GM11168 (cell line): ENCODE results near the gene TAF15.

Experiments
- in situ Hi-C: fragments of 300-500 bp; cut with MboI; formaldehyde crosslinking; loops from one replicate; pipeline ENCODE4 v1.12.0; 2022; ENCODE audit warnings: low sequenced_read_pairs; ENCODE audit not compliant: unreplicated experiment

TAF15 gene

DNA sequence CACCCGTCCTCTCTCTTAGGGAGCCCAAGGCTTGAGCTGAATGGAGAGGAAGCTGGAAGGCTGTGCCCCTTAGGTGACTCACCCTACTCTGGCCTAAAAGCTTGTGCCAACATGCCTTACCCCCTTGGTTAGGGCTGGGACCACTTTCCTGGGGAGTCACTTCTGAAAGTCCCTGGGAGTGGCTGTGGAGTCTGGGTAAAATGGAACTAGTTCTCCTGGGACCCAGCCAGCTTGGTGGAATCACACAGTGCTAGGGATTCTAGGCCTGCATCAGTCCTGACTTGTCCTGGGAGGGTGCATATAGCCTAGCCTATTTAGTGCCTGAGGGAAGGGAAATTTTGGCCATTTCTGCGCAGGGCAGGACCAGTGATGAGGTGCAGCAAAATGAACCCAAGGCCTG is 24.4 kb upstream of the TAF15 start:
- in situ Hi-C loops: no loop called here

DNA sequence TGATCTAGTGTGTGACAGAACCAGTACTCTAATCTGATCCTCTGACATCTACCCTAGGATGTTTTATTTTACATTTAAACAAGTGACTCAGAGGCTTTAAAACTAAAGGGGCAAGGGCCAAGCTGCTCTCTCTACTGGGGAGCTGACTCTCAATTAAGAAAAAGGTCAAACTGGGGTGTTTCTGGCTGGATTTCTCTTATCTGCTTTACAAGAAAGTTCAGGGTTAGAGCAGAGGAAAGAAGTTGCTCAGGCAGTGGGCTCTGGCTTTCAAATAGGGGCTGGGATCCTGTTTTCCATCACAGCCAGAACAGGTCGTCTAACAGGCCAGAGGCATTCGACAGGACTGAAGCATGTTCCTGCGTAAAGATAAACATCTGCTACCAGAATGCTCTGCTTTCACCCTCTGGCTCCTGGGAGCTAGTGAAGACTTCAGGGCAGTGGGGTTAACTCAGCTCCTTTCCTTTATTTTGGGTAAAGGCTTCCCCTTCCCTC is 22.3 kb upstream of the TAF15 start:
- in situ Hi-C loops: no loop called here

DNA sequence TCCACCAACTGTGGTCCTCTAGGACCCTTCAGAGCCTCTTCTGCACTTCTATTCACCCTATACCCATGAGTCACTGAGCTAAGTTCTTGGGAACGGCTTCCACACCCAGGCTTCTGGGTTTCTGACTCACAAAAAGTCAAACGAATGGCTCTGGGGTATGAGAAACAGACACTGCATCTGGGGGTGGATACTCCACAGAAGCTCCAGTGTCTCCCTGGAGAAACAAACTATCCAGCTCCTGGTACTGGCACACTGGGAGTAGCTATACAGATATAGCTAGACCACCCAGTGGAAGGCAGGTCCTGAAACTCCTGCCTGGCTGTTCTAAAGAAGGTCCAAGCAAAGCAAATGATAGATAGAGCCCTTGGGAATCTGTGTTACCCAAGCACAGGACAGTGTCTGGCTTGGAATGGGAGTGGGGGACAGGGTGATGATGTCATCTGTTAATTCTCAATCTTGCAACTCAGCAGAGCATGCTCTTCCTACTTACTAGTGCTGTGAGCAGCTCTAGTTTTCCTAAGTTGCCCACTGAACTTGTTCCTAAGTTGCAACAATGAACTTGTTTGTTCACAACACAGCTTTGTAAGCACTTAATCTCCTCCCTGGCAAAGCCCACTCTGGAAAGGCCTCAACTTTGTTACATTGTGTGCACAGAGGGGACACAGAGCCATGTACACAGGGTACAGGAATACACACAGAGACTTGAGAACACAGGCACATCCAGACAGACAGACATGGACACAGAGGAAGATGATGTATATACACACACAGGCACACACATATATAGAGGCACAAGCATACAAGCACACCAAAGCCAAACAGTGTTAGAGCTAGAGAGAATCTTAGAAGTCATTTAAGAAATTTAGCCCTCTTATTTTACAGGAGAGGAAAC is 20.6 kb upstream of the TAF15 start:
- in situ Hi-C loops: no loop called here

DNA sequence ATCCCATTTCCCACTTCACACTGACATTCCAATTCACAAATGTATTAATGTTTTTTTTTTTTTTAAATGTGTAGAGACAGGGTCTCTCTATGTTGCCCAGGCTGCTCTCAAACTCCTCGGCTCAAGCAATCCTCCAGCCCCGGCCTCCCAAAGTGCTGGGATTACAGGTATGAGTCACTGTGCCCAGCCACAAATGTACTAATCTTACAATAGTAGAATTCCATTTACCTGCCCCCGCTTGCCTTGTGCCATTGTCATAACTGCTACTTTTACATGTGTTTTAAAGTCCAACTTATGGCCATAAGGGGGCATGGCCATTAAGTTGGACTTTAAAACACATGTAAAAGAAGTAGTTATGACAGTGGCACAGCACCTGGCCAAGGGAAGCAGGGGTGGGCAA is 18.4 kb upstream of the TAF15 start:
- in situ Hi-C loops: no loop called here

DNA sequence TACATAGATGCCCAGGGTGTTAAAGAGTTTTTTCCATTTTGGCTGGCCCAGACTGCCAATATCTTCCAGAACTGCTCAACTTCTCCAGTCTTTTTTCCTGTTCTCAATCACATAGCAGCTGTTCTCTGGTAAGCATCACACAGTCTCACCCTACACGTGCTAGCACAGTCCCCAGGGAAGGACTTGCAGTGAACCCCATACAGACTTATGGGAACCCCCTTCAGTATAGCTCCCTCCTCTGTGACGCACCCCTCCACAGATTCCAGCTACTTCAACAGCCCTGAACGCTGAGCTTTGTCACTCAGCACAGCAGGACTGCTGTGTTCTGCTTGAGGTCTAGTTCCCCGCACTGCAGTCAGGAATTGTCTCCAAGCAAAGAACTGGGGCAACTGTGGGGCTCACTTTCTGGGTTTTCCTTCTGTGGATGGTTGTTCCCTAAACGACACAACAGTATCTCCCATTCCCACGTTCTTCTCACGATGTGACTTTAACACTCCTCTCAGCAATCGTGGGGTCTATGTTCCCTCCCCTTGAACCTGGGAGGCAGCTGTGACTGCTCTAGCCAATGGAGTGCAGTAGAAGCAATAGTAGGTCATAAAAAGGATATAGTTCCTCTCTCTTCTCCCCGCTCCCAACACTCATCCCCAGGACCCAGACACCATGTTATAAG is 17.5 kb upstream of the TAF15 start:
- in situ Hi-C loops: no loop called here

DNA sequence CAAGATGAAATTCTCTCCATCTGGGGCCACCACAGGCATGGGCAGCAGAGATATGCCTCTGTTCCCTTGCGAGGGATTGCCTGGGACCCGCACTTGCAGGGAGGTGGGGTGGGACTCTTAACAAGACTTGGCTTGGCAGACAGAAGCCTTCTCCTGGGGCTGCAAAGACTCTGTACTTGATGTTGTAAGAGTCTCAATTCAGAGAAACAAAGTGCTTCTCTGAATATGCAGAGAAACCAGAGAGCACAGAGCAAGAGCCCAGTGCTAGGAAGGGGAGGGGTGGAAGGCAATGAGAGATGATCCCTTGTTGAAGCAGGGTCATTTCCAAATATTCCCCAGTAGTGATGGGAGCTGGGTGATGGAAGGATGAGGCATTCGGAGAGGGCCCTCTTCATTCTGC is 16.0 kb upstream of the TAF15 start:
- in situ Hi-C loops: no loop called here

DNA sequence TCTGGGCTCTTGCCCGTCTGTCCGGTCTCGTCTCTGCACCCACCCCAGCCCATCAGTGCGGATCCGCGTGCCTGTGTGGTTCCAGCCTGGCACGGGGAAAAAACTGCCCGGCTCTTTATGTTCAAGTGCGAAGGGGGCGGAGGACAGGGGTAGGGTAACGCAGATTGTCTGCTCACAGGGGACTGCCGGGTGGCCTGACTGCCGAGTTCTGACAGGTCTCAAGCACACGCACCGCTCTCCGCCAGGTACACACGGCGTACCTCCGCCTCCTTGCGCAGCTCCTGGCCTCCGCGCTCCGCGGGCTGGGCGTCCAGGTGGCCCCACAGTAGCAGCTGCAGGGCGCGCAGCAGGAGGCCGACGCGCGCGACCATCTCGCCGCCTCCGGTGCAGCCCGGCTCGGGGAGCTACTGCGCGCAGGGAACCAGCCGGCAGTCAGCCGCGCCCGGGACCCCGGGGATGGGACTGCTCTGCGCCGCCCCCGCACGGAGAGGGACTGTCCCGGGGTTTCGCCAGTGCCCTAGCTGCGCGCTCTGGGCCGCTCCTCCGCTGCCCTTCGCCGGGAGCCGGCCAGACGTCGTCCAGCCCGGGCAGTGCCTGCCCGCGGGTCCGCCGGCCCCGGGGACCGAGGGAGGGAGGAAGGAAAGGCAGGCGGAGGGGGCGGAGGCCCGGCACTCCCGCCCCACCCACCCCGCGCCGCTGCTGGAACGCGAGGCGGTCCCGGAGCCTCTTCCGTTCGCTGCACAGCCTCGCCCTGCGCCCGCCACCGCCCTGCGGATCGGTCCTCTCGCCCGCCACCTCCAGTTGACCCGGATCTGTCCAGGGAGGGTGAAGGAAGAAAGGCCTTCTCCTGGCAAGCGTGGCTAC is 14.0 kb upstream of the TAF15 start, which contains the start of gene MMP28:
Gene MMP28 (minus strand): TSS at position 635 of the 864 bp plus-strand sequence. CDS start 264 bp downstream, at position 371.
- in situ Hi-C loops: no loop called here

DNA sequence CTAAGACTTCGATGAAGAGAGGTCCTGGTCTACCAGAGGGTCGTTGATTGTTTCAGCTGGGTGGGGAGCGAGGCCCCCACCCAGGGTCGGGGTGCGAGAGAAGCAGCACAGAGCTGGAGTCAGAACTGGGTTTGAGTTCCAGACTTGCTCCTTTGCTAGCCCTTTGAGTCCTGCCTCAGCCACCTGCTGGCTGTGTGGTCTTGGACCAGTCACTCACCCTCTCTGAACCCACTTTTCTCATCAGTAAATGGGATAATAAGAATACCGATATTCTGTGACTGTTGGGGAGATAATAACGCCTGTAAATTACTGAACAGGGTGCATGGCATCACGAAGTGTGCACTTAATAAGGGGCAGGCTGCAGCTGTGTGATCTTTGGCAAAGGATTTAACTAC is 13.4 kb upstream of the TAF15 start:
- in situ Hi-C loops: no loop called here

DNA sequence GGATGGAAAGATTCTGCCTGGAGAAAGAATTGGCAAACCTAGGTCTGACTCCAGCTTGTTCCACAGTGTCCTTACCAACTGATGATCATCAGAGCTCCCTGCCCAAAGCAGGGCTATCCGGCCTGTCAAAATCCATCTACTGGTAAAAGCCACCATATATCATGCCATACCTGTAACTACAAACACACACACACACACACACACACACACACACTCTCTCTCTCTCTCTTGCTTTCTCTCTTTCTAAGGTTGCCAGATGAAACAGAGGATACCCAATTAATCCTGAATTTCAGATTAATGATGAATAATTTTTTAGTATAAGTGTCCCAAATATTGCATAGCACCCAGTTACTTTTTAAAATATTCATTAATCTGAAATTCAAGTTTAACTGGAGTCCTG is 12.3 kb upstream of the TAF15 start:
- in situ Hi-C loops: no loop called here

DNA sequence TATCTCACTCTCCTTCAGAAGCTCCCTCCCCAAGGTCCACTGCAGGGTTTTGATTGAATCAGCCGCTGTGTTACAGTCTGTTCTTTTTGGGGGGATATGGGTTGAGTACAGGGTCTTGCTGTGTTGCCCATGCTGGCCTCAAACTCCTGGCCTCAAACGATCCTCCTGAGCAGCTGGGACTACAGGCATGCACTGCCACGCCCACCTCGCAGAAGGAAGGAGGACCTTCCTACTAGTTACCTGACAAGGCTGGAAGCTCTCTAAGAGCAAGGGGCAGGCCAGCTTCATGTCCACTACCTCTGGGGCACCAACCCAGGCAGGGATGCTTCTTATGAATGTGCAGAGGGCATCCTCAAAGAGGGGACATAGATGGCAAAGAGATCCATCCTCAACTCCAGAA is 11.9 kb upstream of the TAF15 start:
- in situ Hi-C loops: no loop called here

DNA sequence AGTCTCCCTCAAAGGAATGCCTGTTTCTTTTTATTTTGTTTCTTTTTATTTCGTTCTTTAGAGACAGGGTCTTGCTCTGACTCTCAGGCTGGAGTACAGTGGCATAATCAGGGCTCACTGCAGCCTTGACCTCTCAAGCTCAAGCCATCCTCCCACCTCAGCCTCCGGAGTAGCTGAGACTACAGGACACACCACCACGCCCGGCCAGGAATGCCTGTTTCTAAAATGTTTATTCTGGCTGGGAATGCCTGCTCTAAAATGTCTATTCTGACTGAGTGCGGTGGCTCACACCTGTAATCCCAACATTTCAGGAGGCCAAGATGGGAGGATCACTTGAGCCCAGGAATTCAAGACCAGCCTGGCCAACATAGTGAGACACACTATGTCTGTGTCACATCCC is 11.4 kb upstream of the TAF15 start:
- in situ Hi-C loops: no loop called here

DNA sequence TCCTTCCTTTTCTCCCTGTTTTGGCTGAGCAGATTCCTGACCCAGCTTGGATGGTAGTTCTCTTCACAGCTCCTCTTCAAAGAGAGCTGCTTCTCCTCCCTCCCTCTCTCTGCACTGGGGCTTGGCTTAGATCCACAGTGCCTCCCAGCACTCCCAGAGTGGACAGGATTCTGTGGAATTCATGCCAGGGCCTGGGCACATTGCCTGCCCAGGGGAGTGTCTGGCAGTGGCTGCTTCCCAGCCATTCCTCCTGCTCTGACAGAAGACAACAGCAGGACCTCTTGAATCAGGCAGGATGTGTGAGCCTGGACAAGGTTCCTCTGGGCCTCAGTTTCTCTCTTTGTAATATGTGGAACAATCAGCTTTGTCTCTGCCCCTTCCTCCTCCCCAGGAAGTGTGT is 9.3 kb upstream of the TAF15 start:
- in situ Hi-C loops: loop anchor here (5.0 kb wide), 1 partner anchor 33 kb away; no protein-coding TSS in a partner anchor

DNA sequence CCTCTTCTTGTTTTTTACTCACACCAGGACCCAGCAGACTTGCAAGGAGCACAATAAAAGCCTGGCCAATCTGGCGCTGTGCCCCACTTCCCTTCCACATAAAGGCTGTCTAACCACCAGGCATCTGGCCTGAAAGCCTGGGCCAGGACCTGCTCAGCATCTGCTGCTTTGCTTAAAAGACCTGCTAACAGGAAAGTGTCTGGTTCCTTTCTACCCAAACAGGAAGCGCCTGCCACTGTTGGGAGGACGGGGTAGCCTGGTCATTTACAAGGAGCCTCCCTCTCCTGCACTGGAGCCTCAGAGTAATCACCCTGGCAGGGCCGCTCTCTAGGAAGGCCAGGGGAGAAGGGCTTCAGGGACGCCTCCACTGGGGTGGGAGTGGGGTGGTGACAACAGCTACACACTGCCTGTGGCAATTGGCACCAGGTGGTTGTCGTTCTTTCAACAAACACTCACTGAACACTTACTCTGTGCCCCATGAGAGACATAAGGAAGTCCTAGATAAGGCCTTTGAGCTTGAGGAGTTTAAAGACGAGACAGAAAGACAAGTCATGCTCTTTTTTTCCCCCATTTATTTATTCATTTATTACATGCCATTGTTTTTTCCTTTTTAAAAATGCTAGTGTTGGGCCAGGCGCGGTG is 7.6 kb upstream of the TAF15 start:
- in situ Hi-C loops: loop anchor here (5.0 kb wide), 1 partner anchor 34 kb away; no protein-coding TSS in a partner anchor

DNA sequence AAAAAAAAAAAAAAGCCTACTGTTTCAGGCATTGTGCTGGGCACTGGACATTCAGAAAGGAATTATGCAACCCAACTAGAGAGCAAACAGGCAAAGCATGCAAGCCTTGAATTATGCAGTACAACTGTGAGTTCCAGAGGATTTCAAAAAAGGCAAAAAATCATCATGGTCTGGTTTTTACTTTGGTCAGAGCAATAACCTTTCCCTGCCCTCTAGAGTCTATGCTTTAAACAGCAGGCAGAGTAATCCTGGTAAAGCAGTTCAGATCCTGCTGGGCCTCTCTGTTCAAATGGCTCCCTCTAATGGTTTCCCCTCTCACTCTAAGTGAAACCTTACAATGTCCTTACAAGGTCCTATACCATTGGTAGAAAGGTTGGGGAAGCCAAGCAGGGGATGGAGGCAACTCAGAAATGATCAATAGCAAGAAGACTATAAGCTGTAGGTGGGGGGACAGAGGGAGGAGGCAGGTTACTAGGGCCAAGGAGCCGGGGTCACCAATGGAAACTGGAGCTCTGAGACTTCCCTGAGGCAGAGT is 4.6 kb upstream of the TAF15 start:
- in situ Hi-C loops: loop anchor here (5.0 kb wide), 1 partner anchor 37 kb away; no protein-coding TSS in a partner anchor

DNA sequence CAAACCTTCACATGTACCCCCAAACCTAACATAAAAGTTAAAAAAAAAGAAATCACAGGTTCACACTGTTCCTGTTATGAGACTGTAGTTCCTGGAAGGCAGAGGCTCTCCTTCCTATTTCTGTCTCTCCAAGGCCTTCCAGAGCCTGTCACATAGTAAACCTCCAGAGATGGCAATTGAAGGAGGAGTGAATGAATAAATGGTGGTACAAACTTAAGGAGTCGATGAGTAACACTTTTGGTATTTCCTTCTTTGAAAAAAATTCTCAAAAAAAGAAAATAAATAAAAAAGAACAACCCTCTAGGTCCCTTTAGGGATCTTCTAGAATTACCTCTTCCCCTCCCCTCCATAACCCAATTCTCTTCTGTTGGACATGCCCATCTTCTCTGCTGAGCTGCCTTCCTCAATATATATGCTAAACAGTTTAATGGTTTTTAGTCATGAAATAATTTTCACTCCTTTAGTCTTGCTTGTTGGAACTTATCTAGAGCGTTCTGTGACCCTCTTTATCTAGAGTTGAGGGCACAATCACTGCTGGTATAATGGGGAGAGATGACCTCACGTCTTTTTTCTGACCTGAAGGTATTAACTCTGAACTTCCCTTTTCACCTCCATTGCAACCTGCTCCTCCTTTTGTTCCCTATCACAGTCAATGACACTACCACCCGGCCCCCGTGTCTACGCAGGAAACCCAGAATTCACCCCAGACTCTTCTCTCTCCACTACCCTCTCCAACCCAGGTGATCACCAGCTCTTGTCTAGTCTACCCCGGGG is 1.7 kb upstream of the TAF15 start:
- in situ Hi-C loops: no loop called here

DNA sequence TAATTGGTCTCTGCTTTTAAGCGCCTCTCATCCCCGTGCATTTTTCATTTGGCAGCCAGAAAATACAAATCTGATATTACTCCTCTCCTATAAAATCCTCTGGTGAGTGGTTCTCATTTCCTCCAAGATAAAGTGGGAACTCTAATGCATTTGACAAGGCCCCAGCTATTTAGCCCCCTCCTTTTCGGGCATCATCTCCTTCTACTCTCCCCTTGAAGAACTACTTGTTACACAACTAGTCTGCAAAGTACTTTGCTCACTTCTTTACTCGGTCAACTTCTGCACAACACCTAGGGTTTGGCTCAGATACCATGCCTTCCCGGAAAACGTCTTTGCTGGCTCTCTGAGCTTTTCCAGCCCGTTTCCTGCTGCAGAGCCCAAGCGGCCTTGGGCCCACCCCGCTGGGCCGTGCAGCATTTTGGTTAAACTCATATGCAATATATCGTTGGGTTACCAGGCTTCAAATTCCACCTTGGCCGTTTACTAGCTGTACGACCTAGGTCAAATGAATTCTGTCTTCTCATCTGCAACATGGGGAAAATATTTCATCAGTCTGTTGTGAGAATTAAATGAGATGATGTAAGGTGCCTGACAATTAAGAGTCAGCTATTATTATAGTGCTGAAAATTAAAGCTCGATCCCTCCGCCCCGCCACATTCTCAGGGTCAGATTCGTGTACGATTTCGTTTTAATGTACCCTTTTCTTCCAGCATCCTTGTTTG is 883 bp upstream of the TAF15 start:
- in situ Hi-C loops: no loop called here

DNA sequence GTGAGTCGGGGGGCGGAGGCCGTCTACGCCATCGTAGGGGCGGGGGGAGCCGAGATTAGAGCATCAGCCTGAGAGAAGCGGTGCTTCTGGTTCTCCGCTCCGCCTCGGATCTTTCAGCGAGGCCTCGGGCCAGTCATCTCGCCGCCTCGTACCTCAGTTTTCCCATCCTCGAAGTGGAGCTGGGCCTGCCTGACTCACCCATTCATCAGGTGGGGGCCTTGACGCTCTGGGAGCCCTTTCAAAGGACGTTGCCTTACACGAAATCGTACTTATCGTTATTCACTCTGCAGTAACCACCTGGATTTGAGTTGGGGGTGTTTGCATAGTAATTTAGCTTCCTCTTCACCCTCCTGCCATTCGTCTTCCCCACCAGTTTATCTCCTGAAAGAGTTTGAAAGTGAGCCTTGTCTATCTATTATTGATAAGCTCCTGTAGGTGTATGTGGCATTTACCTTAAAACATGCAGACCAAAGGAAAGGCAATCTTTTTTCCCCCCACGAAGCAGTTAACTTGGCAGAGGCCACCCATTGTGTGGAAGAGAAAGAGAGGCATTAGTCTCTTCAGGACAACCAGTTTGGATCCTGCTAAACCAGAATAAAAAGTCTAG is 674 bp downstream of the TAF15 start:
- in situ Hi-C loops: no loop called here

DNA sequence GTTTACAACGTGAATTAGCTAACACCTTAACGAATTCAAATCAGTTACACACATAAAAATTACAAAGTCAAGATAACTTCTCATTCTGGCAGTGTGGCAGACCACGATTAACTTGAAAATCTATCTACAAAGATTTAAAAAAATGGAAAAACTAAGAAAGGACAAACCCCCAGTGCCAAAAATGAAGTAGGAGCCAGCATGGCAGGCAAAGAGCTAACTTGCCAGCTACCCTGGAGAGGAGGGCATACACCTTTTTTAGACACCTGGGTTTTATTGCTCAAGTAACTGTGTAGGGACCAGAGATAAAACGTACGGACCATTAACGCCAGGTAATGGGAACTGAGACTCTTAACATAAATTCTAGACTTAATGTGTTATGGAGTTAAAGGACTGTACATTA is 2.5 kb downstream of the TAF15 start:
- in situ Hi-C loops: no loop called here
